Transverse colon (tissue), 3 donors: Measurements from ENCODE around the gene KRTAP5-11.

ENCODE experiments used
- EP300 ChIP-seq: sonication (generic); formaldehyde crosslinking; IDR thresholded peaks from one replicate; pipeline ENCODE4 v1.6.1; 2017; ENCODE audit warnings: antibody characterized with exemption, low read depth
- TF ChIP-seq, protein P1 (sequence below), 5 experiments: fragments of 200-600 bp in 3 of 5; fragments of 450-650 bp in 2 of 5; sonication (generic) in 3 of 5; IDR thresholded peaks; 1 replicate in 2 of 5; 2 replicates in 3 of 5; pipeline ENCODE4 v1.5.1; 2016 to 2017; ENCODE audit warnings: antibody characterized with exemption in 5 of 5, inconsistent platforms in 3 of 5, mild to moderate bottlenecking in 2 of 5, moderate library complexity in 1 of 5

DNA sequence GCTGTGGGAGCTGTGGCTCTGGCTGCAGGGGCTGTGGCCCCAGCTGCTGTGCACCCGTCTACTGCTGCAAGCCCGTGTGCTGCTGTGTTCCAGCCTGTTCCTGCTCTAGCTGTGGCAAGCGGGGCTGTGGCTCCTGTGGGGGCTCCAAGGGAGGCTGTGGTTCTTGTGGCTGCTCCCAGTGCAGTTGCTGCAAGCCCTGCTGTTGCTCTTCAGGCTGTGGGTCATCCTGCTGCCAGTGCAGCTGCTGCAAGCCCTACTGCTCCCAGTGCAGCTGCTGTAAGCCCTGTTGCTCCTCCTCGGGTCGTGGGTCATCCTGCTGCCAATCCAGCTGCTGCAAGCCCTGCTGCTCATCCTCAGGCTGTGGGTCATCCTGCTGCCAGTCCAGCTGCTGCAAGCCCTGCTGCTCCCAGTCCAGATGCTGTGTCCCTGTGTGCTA, 33.9 kb downstream of the KRTAP5-11 start:
- TF ChIP-seq EP300 = no peak
- TF ChIP-seq, protein P1, sequence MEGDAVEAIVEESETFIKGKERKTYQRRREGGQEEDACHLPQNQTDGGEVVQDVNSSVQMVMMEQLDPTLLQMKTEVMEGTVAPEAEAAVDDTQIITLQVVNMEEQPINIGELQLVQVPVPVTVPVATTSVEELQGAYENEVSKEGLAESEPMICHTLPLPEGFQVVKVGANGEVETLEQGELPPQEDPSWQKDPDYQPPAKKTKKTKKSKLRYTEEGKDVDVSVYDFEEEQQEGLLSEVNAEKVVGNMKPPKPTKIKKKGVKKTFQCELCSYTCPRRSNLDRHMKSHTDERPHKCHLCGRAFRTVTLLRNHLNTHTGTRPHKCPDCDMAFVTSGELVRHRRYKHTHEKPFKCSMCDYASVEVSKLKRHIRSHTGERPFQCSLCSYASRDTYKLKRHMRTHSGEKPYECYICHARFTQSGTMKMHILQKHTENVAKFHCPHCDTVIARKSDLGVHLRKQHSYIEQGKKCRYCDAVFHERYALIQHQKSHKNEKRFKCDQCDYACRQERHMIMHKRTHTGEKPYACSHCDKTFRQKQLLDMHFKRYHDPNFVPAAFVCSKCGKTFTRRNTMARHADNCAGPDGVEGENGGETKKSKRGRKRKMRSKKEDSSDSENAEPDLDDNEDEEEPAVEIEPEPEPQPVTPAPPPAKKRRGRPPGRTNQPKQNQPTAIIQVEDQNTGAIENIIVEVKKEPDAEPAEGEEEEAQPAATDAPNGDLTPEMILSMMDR (IDR thresholded peaks at IDR 0.05) = no peak
